HG02938 (cell line): Measurements from ENCODE around the gene COMMD6.

Experiments used
- ATAC-seq: cut with Tn5 transposase; IDR thresholded peaks from one replicate; pipeline ENCODE4 v1.9.1; 2021; ENCODE audit warnings: mild to moderate bottlenecking, moderate library complexity; ENCODE audit not compliant: unreplicated experiment

Gene COMMD6

GRCh38 chr13:75485286-75486062, 52.2 kb downstream of the COMMD6 start:
- ATAC-seq = no peak

GRCh38 chr13:75482820-75483079, 54.9 kb downstream of the COMMD6 start:
- no peak for ATAC-seq

GRCh38 chr13:75482070-75482819, 55.4 kb downstream of the COMMD6 start, which contains the start of gene TBC1D4:
Gene TBC1D4, minus strand, starts transcription at chr13:75482169. Its CDS starts 402 bp downstream, at chr13:75481767.
- peak; percentile 74 for ATAC-seq

GRCh38 chr13:75481176-75482069, 56.2 kb downstream of the COMMD6 start:
- peak; percentile 23 for ATAC-seq

- no peak for ATAC-seq
Observed at GRCh38 chr13:75480671-75481175, 56.9 kb downstream of the COMMD6 start.

GRCh38 chr13:75479102-75479740, 58.4 kb downstream of the COMMD6 start:
- ATAC-seq = no peak

GRCh38 chr13:75478659-75479058, 59.0 kb downstream of the COMMD6 start:
- no peak for ATAC-seq
